PFSK-1 (cell line): ENCODE data around the gene HYCC1.

Experiments used
- POLR2AphosphoS5 ChIP-seq: IDR thresholded peaks from 2 replicates; pipeline ENCODE4 v1.6.1; 2012; ENCODE audit warnings: low read depth, mild to moderate bottlenecking, control low read depth, low read length, moderate library complexity
- REST ChIP-seq, 2 experiments: IDR thresholded peaks; 2 replicates each; pipeline versions ENCODE4 v1.6.1 to v1.8.0; 2011 to 2012; ENCODE audit warnings: low read depth in 2 of 2, low read length in 2 of 2, control low read depth in 1 of 2, inconsistent platforms in 1 of 2, mild to moderate bottlenecking in 1 of 2, moderate library complexity in 1 of 2; ENCODE audit not compliant: insufficient read depth in 1 of 2
- TAF1 ChIP-seq: IDR thresholded peaks from 2 replicates; pipeline ENCODE4 v1.6.1; 2012; ENCODE audit warnings: low read length, control low read depth, borderline replicate concordance; ENCODE audit not compliant: insufficient read depth

- TF ChIP-seq POLR2AphosphoS5 (no peak), REST (IDR thresholded peaks at IDR 0.05; ENCODE audit: insufficient read depth in 1 of 2, low read depth in 2 of 2, low read length in 2 of 2) (no peak), TAF1 (no peak)
These were observed 29.5 kb upstream of the HYCC1 start for GRCh38 chr7:23043441-23043840.
